OCI-LY3 (cell line): ENCODE data around the gene PEPD.

ENCODE experiments used
- H2AFZ ChIP-seq: fragments of 200-600, 300-600 bp; shearing (Covaris generic); 2 replicates; pipeline ENCODE4 v1.6.0; 2014; ENCODE audit warnings: antibody characterized with exemption, low read depth, low read length
- H3K27ac ChIP-seq: fragments of 200-600, 300-600 bp; sonication (generic); 2 replicates; pipeline ENCODE4 v1.5.1; 2014; ENCODE audit warnings: mild to moderate bottlenecking, low read length, moderate library complexity, mixed read lengths
- H3K27me3 ChIP-seq: fragments of 200-600, 300-600 bp; sonication (generic); 2 replicates; pipeline ENCODE4 v1.6.1; 2014; ENCODE audit warnings: low read depth, low read length, mixed read lengths
- H3K36me3 ChIP-seq: fragments of 200-600, 300-600 bp; sonication (generic); replicated peaks from 2 replicates; pipeline ENCODE3; 2014; ENCODE audit warnings: low read depth, low read length, mixed read lengths
- H3K4me1 ChIP-seq: fragments of 300-600, 200-600 bp; sonication (generic); 2 replicates; pipeline ENCODE4 v1.6.1; 2014; ENCODE audit warnings: low read length, mixed read lengths
- H3K4me2 ChIP-seq: fragments of 200-600, 300-600 bp; sonication (generic); 2 replicates; pipeline ENCODE4 v1.6.1; 2014; ENCODE audit warnings: low read length, mixed read lengths
- H3K4me3 ChIP-seq: fragments of 300-600, 200-600 bp; sonication (generic); 2 replicates; pipeline ENCODE4 v1.5.1; 2014; ENCODE audit warnings: antibody characterized with exemption, mild to moderate bottlenecking, low read length, moderate library complexity
- H3K79me2 ChIP-seq: fragments of 300-600, 200-600 bp; shearing (Covaris generic); 2 replicates; pipeline ENCODE4 v1.6.1; 2014; ENCODE audit warnings: mild to moderate bottlenecking, low read length, mixed read lengths
- H3K9ac ChIP-seq: fragments of 300-600, 200-600 bp; shearing (Covaris generic); 2 replicates; pipeline ENCODE4 v1.6.0; 2014; ENCODE audit warnings: mild to moderate bottlenecking, low read length, moderate library complexity
- H3K9me3 ChIP-seq: fragments of 200-600, 300-600 bp; shearing (Covaris generic); 2 replicates; pipeline ENCODE4 v1.6.1; 2014; ENCODE audit warnings: low read length, mixed read lengths; ENCODE audit not compliant: insufficient read depth
- H4K20me1 ChIP-seq: fragments of 200-600, 300-600 bp; sonication (generic); 2 replicates; pipeline ENCODE4 v1.6.1; 2016; ENCODE audit warnings: low read length, mixed read lengths; ENCODE audit not compliant: insufficient read depth
- CTCF ChIP-seq: fragments of 200-600, 300-600 bp; sonication (generic); IDR thresholded peaks from 2 replicates; pipeline ENCODE4 v1.5.1; 2014; ENCODE audit warnings: antibody characterized with exemption, low read length, low read depth
- EZH2phosphoT487 ChIP-seq: fragments of 200-600 bp; shearing (Covaris generic); IDR thresholded peaks from 2 replicates; pipeline ENCODE4 v1.6.1; 2018; ENCODE audit warnings: antibody characterized with exemption, mixed run types, low read depth

PEPD gene

DNA sequence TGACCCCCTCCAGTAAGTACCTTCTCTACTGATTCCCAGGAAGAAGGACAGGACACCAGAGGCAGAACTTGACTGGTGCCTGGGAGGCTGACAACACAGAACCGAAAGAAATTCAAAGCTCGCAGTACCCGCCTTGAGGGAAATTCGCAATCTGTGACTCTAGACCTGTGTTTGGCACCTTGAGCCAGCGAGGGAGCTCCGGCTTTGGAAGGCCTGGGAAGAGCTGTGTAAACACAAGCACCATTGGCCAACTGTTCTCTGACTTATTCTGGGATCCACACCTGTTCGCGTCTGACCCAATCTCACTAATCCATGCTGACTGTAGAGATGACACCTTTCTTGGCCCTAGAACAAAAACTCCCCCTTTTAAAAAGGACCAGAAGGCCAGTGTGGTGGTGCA lies 97.4 kb downstream of the PEPD start:
- H3K4me2 ChIP-seq = no peak overlapping the region
- no peaks in the 10 kb centered on the region for H3K27me3 ChIP-seq
- no peak overlapping the region for H3K4me3 ChIP-seq
- H3K36me3 ChIP-seq = no peaks in the 10 kb centered on the region
- no peaks in the 10 kb centered on the region for H4K20me1 ChIP-seq
- no peaks in the 10 kb centered on the region for H3K9me3 ChIP-seq
- no peak for TF ChIP-seq CTCF
- TF ChIP-seq EZH2phosphoT487 = no peak
- no peak overlapping the region for H3K27ac ChIP-seq
- no peak overlapping the region for H2AFZ ChIP-seq
- H3K4me1 ChIP-seq = no peaks in the 10 kb centered on the region
- H3K9ac ChIP-seq = no peak overlapping the region
- H3K79me2 ChIP-seq = no peaks in the 10 kb centered on the region

- no peak overlapping the region for H3K9ac ChIP-seq
- no peaks in the 10 kb centered on the region for H4K20me1 ChIP-seq
- no peaks in the 10 kb centered on the region for H3K9me3 ChIP-seq
- H2AFZ ChIP-seq = no peak overlapping the region
- no peak overlapping the region for H3K27ac ChIP-seq
- H3K4me1 ChIP-seq = no peaks in the 10 kb centered on the region
- no peaks in the 10 kb centered on the region for H3K27me3 ChIP-seq
- no peak overlapping the region for H3K4me2 ChIP-seq
- no peaks in the 10 kb centered on the region for H3K79me2 ChIP-seq
- H3K4me3 ChIP-seq = no peak overlapping the region
- H3K36me3 ChIP-seq = no peaks in the 10 kb centered on the region
- no peak for TF ChIP-seq CTCF
- no peak for TF ChIP-seq EZH2phosphoT487
Measured at GRCh38 chr19:33422369-33423180, 99.0 kb downstream of the PEPD start.

- H3K4me1 ChIP-seq = peaks cover 3% of the 10 kb centered on the region; the same call in 1 of the 2 replicates
Measured at GRCh38 chr19:33421368-33421767, 100.2 kb downstream of the PEPD start.

More at GRCh38 chr19:33421368-33421767, 100.2 kb downstream of the PEPD start:
- H3K36me3 ChIP-seq = no peaks in the 10 kb centered on the region
- no peaks in the 10 kb centered on the region for H3K9me3 ChIP-seq
- no peak overlapping the region for H3K4me2 ChIP-seq
- no peaks in the 10 kb centered on the region for H3K27me3 ChIP-seq
- no peak overlapping the region for H3K27ac ChIP-seq
- H3K4me3 ChIP-seq = no peak overlapping the region
- no peak overlapping the region for H3K9ac ChIP-seq
- H4K20me1 ChIP-seq = no peaks in the 10 kb centered on the region
- no peak overlapping the region for H2AFZ ChIP-seq
- no peak for TF ChIP-seq CTCF
- no peak for TF ChIP-seq EZH2phosphoT487
- no peaks in the 10 kb centered on the region for H3K79me2 ChIP-seq
